GM12874 (cell line): Measurements from ENCODE around the gene RBM3.

Experiments used
- TF ChIP-seq, protein P1 (sequence below): IDR thresholded peaks from 2 replicates; pipeline ENCODE4 v1.5.1; 2011; ENCODE audit warnings: low read depth, mild to moderate bottlenecking, control low read depth, low read length, moderate library complexity; ENCODE audit not compliant: insufficient read depth

RBM3 gene

DNA sequence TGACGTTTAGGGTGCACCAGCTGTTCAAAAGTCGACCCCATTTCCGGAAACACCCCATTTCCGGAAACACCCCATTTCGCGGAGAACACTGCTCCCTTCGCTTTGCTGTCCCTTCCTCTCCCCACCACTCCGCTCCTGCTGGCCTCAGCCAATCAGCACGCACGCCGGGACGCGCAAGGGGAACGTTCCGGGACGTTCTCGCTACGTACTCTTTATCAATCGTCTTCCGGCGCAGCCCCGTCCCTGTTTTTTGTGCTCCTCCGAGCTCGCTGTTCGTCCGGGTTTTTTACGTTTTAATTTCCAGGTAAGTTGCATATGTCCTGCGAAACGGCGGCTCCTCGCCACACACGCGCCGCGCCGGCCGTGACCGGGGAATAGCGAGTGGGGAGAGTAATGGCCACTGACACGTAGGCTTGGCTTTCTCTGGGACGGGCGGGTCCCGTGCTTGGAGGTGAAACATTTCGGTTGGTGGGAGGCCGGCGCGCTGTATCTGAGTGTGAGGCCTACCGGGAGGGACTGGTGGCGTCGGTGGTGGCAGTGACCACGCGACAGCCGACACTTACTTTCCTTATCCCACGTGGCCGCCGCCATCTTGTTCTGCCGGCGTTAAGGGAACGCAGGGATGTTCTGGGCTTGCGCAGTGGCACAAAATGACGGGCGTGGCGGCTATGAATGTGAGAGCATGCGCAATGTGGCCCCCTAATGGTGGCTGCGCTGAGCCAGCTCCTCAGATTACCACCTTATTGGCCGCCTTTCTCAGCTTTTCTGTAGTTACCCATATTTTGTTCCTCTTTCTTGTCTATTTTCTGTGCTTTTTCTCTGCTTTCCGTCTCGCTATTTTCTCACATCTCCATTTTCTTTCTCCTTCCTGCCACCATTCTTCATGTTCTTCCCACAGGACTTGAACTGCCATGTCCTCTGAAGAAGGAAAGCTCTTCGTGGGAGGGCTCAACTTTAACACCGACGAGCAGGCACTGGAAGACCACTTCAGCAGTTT lies at the start of gene RBM3:
Gene RBM3 (plus strand): TSS at position 215 of the 997 bp plus-strand sequence. CDS start 697 bp downstream, at position 912.
- TF ChIP-seq, protein P1, sequence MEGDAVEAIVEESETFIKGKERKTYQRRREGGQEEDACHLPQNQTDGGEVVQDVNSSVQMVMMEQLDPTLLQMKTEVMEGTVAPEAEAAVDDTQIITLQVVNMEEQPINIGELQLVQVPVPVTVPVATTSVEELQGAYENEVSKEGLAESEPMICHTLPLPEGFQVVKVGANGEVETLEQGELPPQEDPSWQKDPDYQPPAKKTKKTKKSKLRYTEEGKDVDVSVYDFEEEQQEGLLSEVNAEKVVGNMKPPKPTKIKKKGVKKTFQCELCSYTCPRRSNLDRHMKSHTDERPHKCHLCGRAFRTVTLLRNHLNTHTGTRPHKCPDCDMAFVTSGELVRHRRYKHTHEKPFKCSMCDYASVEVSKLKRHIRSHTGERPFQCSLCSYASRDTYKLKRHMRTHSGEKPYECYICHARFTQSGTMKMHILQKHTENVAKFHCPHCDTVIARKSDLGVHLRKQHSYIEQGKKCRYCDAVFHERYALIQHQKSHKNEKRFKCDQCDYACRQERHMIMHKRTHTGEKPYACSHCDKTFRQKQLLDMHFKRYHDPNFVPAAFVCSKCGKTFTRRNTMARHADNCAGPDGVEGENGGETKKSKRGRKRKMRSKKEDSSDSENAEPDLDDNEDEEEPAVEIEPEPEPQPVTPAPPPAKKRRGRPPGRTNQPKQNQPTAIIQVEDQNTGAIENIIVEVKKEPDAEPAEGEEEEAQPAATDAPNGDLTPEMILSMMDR, result peak; percentile 33

DNA sequence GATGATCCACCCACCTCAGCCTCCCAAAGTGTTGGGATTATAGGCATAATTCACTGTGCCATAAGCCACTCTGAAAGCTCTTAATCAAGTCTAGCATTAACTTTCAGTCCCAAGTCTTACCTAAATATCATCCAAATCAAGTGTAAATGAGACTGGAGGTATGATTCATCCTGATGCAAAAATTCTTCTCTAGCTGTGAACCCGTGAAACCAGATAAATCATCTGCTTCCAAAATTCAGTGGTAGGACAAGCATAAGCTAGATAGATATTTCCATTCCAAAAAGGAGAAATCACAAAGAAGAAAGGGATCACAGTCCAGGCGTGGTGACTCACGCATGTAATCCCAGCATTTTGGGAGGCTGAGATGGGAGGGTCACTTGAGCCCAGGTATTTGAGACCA lies 43.5 kb upstream of the RBM3 start:
- TF ChIP-seq, protein P1, result no peak

DNA sequence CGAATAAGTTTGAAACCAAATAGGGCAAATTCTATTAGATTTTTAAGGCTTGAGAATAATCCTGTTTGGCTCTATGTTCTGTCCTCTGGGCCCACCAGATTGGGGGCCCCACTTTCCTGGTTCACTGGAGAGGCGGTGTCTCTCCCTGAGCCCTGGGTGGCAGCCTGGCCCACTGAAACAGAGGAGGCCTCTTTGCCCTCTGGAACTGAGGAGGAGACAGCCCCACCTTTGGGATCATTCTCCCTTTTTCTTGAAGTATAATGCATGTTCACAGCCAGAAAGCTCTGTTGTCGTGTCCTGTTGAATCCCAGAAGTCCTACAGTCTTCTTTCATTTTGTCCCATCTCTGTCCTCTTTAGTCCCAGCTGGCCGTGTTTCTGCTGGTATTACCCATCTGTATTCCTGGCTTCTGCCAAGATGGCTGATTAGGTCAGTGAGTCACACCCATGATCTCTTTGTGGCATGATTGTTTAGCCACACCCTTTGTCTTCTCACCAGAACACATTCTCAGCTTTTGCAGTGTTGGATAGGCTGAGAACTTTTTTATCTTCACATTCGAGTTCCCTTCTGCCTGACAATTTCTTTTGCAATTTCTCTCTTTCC lies 42.8 kb upstream of the RBM3 start:
- TF ChIP-seq, protein P1, result no peak

DNA sequence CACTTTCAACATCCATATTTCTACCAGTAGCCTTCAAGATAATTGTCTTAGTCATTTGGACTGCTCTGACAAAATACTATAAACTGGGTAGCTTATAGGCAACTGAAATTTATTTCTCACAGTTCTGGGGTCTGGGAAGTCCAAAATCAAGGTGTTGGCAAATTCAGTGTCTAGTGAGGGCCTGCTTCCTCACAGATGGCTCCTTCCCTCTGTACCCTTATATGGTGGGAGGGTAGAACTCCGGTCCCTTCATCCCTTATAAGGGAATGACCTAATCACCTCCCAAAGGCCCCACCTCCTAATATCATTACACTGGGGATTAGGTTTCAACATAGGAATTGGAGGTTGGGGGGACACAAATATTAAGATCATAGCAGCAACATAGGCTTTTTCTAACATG lies 42.1 kb upstream of the RBM3 start:
- TF ChIP-seq, protein P1, result no peak

DNA sequence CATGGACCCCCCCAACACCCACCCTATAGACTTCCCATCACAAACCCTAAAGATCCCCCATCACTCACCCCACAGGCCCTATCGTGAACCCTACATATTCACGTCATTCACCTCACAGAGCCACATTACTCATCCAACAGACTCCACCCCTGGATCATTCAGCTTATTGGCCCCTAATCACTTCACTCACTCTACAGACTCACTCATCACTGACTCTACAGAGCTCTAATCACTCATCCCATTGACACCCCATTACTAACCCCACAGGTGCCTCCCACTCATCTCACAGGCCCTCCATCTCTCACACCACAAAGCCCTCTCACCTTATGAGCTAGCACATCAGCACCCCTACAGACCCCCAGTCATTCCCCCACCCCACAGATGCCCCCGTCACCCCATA lies 41.1 kb upstream of the RBM3 start:
- TF ChIP-seq, protein P1, result no peak

DNA sequence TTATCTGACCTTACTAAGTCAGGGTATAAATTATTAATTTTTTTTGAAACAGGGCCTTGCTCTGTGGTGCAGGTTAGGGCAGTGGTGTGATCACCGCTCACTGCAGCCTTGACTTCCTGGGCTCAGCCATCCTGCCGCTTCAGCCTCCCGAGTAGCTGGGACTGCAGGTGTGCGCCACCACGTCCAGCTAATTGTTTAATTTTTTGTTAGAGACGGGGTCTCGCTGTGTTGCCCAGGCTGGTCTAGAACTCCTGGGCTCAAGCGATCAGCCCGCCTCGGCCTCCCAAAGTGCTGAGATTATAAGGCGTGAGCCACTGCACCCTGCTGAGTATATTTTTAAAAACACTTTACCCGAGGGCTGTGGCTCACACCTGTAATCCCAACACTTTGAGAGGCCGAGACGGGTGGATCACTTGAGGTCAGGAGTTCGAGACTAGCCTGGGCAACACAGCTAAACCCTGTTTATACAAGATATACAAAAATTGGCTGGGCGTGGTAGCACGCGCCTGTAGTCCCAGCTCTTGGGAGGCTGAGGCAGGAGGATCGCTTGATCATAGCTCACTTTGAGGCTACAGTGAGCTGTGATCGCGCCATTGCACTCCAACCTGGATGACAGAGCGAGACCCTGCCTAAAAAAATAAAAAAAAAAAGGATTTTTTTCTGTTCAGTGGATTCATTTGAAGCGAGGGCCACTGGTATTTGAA lies 35.5 kb upstream of the RBM3 start:
- TF ChIP-seq, protein P1, result no peak
